ENCODE data around the gene TMEM147. TPM values are rescaled to one million over a fixed set of nuclear protein-coding genes. Genes with fewer than 3 reads are reported as not detected.

TMEM147 gene
- total and polyA plus RNA-seq, 2 of the 13 experiments (the other 11 are each of a cell fraction or from before 2014, with no cell fraction given): 141 to 176 TPM

- no TSS peak for BruUV-seq (replicated peaks)
- WGBS (ENCODE audit: low lambda C conversion rate): 69% methylated on average over 13 of the region's 15 CpGs
- Histone ChIP-seq H3K79me2 (ENCODE audit: insufficient read depth, low read length) (no peaks in the 10 kb centered on the region), H3K4me1 (ENCODE audit: insufficient read depth, low read length) (peaks cover 35% of the 10 kb centered on the region), H3K36me3 (replicated peaks in 1 of 2; ENCODE audit: control insufficient read depth in 1 of 2, insufficient read depth in 2 of 2, low read length in 2 of 2) (no peaks in the 10 kb centered on the region), H2AFZ (ENCODE audit: low read length) (no peak overlapping the region), H3K9me3 (ENCODE audit: low read length) (no peaks in the 10 kb centered on the region), H3K27ac (ENCODE audit: extremely low read length, insufficient read depth, low read length) (no peak overlapping the region), H4K20me1 (ENCODE audit: insufficient read depth, low read length) (no peaks in the 10 kb centered on the region), H3K27me3 (ENCODE audit: control insufficient read depth in 1 of 2, insufficient read depth in 2 of 2, low read length in 2 of 2) (peaks cover 1 to 29% of the 10 kb centered on the region in 2 experiments; a peak in 3 of 5 replicates), H3K4me3 (replicated peaks in 1 of 3; ENCODE audit: insufficient read depth in 1 of 3, low read depth in 2 of 3, low read length in 3 of 3) (no peak overlapping the region), H3K9ac (ENCODE audit: insufficient read depth, low read depth, low read length) (no peak overlapping the region), H3K4me2 (ENCODE audit: low read depth, low read length) (peak overlapping the region; percentile 74)
- ChIA-PET POLR2A (interaction anchor here (1.2 kb wide), 1 partner anchor 26 kb away, joined by 5 read pairs; no protein-coding TSS in a partner anchor), CTCF (ENCODE audit: low intra/inter-chr PET ratio, low total read pairs) (no interaction called here)
- intact Hi-C loops (cut with micrococcal nuclease; ENCODE audit: unreplicated experiment): no loop called here
- TF ChIP-seq GTF3A (CRISPR knock-in tag; conservative IDR thresholded peaks at IDR 0.05): no peak
- TF ChIP-seq PHF20 (CRISPR knock-in tag; IDR thresholded peaks at IDR 0.05): no peak
- no peak for TF ChIP-seq CSRNP1 (CRISPR knock-in tag; IDR thresholded peaks at IDR 0.05)
- TF ChIP-seq NBN (conservative IDR thresholded peaks at IDR 0.05): no peak
- TF ChIP-seq THRA (CRISPR knock-in tag; IDR thresholded peaks at IDR 0.05; ENCODE audit: borderline replicate concordance): no peak
- no peak for TF ChIP-seq ZNF512B (CRISPR knock-in tag; IDR thresholded peaks at IDR 0.05; ENCODE audit: borderline replicate concordance)
- TF ChIP-seq ZMYM2 (CRISPR knock-in tag; IDR thresholded peaks at IDR 0.05): no peak
- TF ChIP-seq THAP9 (CRISPR knock-in tag; IDR thresholded peaks at IDR 0.05; ENCODE audit: borderline replicate concordance): no peak
- in situ Hi-C loops (cut with HindIII; ENCODE audit: extremely low pct_ligation_motif_present, low pct_unique_long_range_greater_than_20kb): no loop called here
- ATAC-seq (no peak), DNase-seq (ENCODE audit: low spot score) (no peak), FAIRE-seq (no peak)
These were observed 32.4 kb upstream of the TMEM147 start for GRCh38 chr19:35512831-35513627.

Measured in HepG2 (cell line).